Right lung (tissue), 10 donors: Measurements from ENCODE around the gene DTX1. TPM values are rescaled to one million over a fixed set of nuclear protein-coding genes. Genes with fewer than 3 reads are reported as not detected.

Experiments used
- DNase-seq, 2 donors: peaks; one replicate each; pipeline ENCODE4 v3.0.0-alpha.2; 2013
- long read RNA-seq, 8 donors: transcript quantifications; one replicate each; lab custom pipeline, GENCODE V29; 2026
- polyA plus RNA-seq, 5 donors: library from polyadenylated mRNA; unstranded; fragments of 120-200 nt; gene quantifications; one replicate each; pipeline versions ENCODE4 v1.2.1 to v1.2.3, GENCODE V29; 2013; ENCODE audit warnings: inconsistent platforms in 1 of 5, low replicate concordance in 1 of 5; ENCODE audit not compliant: insufficient read length in 5 of 5, insufficient read depth in 1 of 5

DTX1 gene
- polyA plus RNA-seq, result 1 to 10 TPM; 2.7 to 6.4 (median 3.8) TPM
- long read RNA-seq, donor 1, partial matches to known transcripts, result 0 of 3 reads
- long read RNA-seq, donor 1, other reads (novel, unspliced or antisense), result 0 of 3 reads
- long read RNA-seq, donor 2, result 0 reads
- long read RNA-seq, donor 3, result 0 reads
- long read RNA-seq, donor 4, partial matches to known transcripts, result 0 of 1 reads
- long read RNA-seq, donor 4, other reads (novel, unspliced or antisense), result 0 of 1 reads
- long read RNA-seq, donor 5, partial matches to known transcripts, result 0 of 1 reads
- long read RNA-seq, donor 5, other reads (novel, unspliced or antisense), result 0 of 1 reads
- long read RNA-seq, donor 6, result 0 reads
- long read RNA-seq, donor 7, partial matches to known transcripts, result 0 of 1 reads
- long read RNA-seq, donor 7, other reads (novel, unspliced or antisense), result 0 of 1 reads
- long read RNA-seq, donor 8, result 0 reads

- no peak for DNase-seq
These were observed at the start of gene DTX1 for GRCh38 chr12:113056631-113057488. Gene DTX1, plus strand, starts transcription at chr12:113056730. Its CDS starts 1,463 bp downstream, at chr12:113058193.

- DNase-seq, result no peak
These were observed 49.4 kb upstream of the DTX1 start for GRCh38 chr12:113007166-113007565.

GRCh38 chr12:113010701-113011100, 45.8 kb upstream of the DTX1 start:
- DNase-seq, result no peak

GRCh38 chr12:113014565-113014964, 42.0 kb upstream of the DTX1 start:
- no peak for DNase-seq

- no peak for DNase-seq
These were observed 39.7 kb upstream of the DTX1 start for GRCh38 chr12:113016796-113017195.

- no peak for DNase-seq
These were observed 37.5 kb upstream of the DTX1 start for GRCh38 chr12:113019025-113019424.

- DNase-seq, result no peak
These were observed 35.0 kb upstream of the DTX1 start for GRCh38 chr12:113021500-113021899.

- no peak for DNase-seq
These were observed 33.8 kb upstream of the DTX1 start for GRCh38 chr12:113022563-113023297.

GRCh38 chr12:113027726-113028125, 28.8 kb upstream of the DTX1 start:
- no peak for DNase-seq

GRCh38 chr12:113030875-113031525, 25.5 kb upstream of the DTX1 start:
- peak; percentile 10 to 37 for DNase-seq

- DNase-seq, result no peak
These were observed 16.6 kb upstream of the DTX1 start for GRCh38 chr12:113039911-113040445.

- DNase-seq, result no peak
These were observed 15.8 kb upstream of the DTX1 start for GRCh38 chr12:113040722-113041171.

GRCh38 chr12:113041560-113041959, 15.0 kb upstream of the DTX1 start:
- DNase-seq, result no peak

GRCh38 chr12:113043240-113043639, 13.3 kb upstream of the DTX1 start:
- DNase-seq, result no peak

GRCh38 chr12:113044516-113044915, 12.0 kb upstream of the DTX1 start:
- DNase-seq, result no peak

- DNase-seq, result peak in 1 of 2 donors; percentile 53
These were observed 7.8 kb upstream of the DTX1 start for GRCh38 chr12:113048716-113049127.

- DNase-seq, result no peak
These were observed 6.4 kb upstream of the DTX1 start for GRCh38 chr12:113049976-113050742.

- no peak for DNase-seq
These were observed 5.7 kb upstream of the DTX1 start for GRCh38 chr12:113050795-113051194.

- DNase-seq, result no peak
These were observed 4.8 kb upstream of the DTX1 start for GRCh38 chr12:113051759-113052158.

- no peak for DNase-seq
These were observed 4.2 kb upstream of the DTX1 start for GRCh38 chr12:113052326-113052725.
